Lower leg skin (tissue), 3 donors: Measurements from ENCODE around the gene ANKRD34B.

Experiments used
- POLR2A ChIP-seq, 2 donors: fragments of 450-650 bp; IDR thresholded peaks; one replicate each; pipeline ENCODE4 v1.6.1; 2016 to 2017; ENCODE audit warnings: antibody characterized with exemption in 2 of 2, mild to moderate bottlenecking in 1 of 2, moderate library complexity in 1 of 2
- TF ChIP-seq, protein P1 (sequence below), 3 donors: fragments of 450-650 bp; IDR thresholded peaks; one replicate each; pipeline ENCODE4 v1.5.1; 2016; ENCODE audit warnings: antibody characterized with exemption in 3 of 3, mild to moderate bottlenecking in 3 of 3, moderate library complexity in 2 of 3

DNA sequence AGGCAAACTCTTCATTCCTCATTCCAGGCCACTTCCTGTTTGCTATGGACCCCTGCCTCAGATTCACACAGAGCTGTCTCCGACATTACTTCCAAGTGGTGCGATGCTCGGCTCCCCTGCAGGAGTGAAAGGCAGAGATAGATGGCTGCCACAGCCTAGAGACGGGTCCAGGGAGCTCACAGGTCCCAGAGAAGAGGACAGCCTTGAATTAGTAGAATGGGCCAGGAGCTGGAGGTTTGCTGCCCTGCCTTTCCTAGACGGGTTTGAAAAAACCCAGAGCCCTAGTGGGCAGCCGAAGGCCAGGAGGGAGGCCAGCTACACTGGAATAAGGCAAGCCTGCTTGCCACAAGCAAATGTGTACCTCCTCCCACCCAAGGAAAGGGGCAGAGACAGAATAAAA lies 1.8 kb downstream of the ANKRD34B start:
- TF ChIP-seq, protein P1, sequence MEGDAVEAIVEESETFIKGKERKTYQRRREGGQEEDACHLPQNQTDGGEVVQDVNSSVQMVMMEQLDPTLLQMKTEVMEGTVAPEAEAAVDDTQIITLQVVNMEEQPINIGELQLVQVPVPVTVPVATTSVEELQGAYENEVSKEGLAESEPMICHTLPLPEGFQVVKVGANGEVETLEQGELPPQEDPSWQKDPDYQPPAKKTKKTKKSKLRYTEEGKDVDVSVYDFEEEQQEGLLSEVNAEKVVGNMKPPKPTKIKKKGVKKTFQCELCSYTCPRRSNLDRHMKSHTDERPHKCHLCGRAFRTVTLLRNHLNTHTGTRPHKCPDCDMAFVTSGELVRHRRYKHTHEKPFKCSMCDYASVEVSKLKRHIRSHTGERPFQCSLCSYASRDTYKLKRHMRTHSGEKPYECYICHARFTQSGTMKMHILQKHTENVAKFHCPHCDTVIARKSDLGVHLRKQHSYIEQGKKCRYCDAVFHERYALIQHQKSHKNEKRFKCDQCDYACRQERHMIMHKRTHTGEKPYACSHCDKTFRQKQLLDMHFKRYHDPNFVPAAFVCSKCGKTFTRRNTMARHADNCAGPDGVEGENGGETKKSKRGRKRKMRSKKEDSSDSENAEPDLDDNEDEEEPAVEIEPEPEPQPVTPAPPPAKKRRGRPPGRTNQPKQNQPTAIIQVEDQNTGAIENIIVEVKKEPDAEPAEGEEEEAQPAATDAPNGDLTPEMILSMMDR (IDR thresholded peaks at IDR 0.05), result no peak
- TF ChIP-seq POLR2A (IDR thresholded peaks at IDR 0.05), result no peak
